GM18858 (cell line): ENCODE results near the gene KLHL24.
A peak's percentile ranks its signal among the peaks of the same experiment; 100 is the strongest.
"Not testable (repeated sequence)": the region's sequence is repeated elsewhere in the genome, so short reads cannot be mapped to it uniquely, and the experiment has no call there.

ENCODE experiments used
- ATAC-seq: cut with Tn5 transposase; IDR thresholded peaks from one replicate; pipeline ENCODE4 v1.9.1; 2021; ENCODE audit not compliant: unreplicated experiment

The KLHL24 gene

DNA sequence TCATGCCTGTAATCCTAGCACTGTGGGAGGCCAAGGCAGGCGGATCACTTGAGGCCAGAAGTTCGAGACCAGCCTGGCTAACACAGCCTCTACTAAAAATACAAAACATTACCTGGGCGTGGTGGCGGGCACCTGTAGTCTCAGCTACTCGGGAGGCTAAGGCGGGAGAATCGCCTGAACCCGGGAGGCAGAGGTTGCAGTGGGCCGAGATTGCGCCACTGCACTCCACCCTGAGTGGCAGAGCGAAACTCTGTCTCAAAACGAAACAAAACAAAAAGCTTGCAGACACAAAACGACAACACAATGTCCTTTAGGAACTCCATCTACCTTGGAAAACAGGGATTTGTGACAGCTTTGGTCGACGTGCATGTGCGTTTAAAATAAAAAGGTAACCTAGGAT is 716 bp upstream of the KLHL24 start:
- no peak for ATAC-seq

DNA sequence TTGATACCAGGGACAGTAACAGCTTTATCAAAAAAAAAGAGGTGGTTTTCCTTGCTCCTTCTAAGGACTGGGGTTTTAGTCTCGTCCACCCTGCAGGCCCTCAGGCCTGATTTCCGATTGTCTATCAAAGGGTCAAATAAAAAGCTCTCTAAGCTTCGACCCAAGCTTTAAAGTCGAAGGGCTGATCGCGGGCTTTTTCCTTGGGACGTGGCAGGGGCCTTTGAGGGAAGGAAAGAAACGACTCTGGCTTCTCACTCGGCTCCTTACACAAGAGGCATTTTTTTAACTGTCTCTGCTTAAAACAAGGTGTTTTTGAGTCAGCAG is 354 bp upstream of the KLHL24 start:
- ATAC-seq: no peak

DNA sequence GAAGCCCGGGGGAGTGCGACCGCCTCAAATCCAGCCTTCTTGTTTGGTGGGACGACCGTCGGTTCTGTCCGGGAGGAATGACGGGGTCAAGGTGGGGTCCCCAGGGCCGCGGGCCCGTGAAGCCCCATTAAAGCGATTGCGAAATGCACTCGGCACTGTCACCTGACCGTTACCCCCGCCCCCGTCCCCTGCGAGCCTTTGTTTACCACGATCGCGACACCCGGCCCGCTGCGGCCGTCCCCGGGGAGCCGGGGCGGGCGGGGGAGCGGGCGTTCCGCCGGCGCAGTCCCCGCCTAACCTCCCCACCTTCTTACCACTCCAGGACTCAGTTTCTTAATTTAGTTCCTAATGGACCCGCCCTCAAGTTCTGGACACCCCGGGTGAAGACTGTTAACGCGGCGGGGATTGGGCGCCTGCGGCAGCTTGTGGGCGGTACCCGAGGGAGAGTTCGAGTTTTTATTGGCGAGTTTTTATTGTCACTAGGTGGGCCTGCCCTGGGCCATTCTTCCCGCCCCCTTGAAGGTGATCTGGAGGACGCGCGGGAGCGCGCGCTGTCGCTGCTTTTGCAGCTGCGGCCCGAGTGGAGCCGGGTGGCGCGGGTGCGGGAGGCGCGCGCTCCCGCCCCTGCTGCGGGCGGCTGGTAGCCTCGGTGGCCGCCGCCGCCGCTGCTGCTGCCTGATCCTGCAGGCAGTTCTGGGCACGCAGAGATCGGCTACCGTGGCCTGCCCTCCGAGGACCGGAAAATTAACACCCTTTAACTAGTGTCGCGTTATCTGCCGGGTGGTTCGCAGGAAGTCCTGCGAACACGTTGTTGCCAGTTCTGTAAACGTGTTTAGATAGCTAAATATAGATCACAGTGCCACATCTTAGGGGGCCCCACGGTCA is 1.0 kb downstream of the KLHL24 start:
- peak; percentile 65 for ATAC-seq

DNA sequence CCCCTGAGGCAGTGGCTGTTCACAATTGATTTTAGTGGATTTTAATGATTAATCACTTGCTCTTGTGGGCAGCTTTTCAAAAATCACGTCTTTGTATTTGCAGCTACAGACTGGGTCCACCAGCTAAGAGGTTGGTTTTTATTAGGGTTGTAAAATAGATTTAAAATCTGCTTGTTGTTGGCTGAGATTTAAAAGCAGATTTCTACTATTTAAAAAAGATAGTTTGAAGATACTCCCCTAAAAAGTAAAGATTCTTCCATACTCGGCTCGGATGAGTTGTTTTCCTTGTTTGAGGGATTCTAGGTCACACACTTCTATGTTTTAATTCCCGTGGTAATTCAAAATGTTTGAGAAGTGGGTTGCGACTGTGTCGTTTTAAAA is 1.7 kb downstream of the KLHL24 start:
- no peak for ATAC-seq

DNA sequence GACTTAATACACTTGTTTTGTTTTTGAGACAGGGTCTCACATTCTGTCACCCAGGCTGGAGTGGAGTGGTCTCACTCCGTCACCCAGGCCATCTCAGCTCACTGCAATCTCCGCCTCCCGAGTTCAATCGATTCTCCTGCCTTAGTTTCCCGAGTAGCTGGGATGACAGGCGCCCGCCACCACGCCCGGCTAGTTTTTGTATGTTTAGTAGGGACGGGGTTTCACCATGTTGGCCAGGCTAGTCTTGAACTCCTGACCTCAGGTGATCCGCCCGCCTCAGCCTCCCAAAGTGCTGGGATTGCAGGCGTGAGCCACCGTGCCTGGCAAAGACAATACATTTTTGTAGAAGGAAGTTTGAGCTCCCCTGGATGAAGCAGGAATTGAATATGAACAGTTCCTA is 2.2 kb downstream of the KLHL24 start:
- not testable (repeated sequence) for ATAC-seq

DNA sequence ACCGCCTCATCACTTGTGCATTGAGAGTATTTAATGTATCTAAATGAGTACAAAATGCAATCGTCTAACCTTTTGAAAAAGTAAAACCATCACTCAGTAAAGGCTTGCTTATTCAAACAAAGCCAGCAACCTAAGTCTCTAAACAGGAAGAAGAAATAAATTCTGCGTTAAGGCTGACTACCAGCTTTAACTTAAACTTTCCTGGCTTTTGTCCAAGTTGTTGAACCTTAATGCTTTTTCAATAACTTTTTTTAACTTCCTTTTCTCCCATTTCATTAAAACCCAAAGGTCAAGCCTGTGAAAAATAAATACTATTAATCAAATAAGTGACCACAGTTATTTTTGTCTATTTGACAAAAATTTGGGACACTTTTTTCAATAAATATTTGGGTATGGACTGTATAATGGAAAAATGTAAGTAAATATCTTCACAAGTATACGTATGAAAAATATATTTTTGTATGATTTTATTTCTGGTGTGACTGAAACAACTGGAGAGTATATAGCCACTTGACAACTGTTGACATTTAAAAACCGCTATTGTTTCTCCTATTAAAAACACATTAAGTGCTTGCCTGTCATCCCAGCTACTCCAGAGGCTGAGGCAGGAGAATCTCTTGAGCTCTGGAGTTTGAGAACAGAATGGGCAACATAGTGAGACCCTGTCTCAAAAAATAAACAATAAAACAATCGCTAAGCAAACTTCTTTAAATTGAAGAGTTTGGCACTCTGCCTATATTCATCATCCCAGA is 2.9 kb downstream of the KLHL24 start:
- no peak for ATAC-seq

DNA sequence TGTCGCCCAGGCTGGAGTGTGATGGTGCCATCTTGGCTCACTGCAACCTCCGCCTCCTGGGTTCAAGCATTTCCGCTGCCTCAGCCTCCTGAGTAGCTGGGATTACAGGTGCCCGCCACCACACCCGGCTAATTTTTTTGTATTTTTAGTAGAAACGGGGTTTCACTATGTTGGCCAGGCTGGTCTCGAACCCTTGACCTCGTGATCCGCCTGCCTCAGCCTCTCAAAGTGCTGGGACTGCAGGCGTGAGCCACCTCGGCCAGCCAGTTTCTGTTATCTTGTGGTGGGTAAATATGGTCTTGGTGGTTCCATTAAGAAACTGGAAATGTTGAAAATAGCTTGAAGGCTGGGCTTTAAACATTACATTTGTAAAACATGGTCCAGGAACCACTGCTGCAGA is 5.2 kb downstream of the KLHL24 start:
- not testable (repeated sequence) for ATAC-seq

DNA sequence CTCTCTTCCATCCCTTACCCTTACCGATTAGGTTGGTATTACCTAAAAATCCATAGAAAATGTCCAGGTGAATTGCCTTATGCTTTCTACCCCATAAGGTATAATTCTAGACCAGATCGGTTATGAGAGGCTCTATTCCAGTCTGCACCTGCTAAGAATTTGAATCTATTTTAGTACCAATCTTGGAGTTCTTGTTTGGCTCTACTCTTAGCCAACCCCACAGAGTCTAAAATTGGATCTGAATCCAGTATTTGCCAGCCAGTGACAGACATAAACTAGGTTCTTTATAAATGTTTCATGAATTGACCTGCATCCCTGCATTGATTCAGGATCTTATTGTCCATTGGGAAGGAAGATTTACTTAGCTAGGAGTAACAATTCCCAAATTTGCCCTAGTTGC is 6.5 kb downstream of the KLHL24 start:
- ATAC-seq: no peak

DNA sequence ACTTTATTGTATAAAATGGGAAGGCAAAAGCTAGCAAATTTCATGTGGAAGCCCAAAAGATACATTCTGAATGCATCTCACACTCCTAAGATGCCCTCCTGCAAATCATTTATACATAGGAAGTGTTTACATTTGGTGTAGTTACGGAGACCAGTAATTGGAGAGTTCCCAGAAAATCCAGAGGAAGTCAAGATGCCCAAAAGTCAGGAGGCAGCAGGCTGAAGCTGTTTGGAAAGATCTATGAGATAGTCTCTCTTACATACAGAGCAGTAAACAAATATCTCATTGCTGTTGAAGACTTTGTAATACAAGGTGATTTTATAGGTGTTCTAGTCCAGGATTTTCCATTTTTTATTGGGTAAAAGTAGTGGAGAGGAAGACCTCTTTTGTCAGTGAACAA is 8.8 kb downstream of the KLHL24 start:
- no peak for ATAC-seq

DNA sequence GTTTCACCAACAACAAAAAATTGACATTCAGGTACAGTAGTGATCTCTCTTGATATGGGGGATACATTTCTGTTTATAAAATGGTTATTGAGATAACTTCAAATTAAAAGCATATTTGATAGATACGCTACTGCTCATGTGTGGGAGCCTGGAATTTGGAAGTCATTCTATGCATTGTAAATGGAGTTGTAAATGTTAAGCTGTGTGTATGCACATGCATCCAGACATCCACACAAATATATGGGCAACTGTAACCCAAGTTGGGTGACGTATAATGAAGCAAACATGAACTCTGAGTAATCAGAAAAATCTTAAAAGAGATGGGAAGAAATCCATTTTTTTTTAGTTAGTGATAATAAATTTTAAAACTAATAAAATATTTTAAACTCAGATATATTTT is 9.8 kb downstream of the KLHL24 start:
- no peak for ATAC-seq

DNA sequence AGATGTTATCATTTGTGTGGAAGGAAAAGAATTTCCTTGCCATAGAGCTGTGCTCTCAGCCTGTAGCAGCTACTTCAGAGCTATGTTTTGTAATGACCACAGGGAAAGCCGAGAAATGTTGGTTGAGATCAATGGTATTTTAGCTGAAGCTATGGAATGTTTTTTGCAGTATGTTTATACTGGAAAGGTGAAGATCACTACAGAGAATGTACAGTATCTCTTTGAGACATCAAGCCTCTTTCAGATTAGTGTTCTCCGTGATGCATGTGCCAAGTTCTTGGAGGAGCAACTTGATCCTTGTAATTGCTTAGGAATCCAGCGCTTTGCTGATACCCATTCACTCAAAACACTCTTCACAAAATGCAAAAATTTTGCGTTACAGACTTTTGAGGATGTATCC is 15.1 kb downstream of the KLHL24 start:
- ATAC-seq: no peak

DNA sequence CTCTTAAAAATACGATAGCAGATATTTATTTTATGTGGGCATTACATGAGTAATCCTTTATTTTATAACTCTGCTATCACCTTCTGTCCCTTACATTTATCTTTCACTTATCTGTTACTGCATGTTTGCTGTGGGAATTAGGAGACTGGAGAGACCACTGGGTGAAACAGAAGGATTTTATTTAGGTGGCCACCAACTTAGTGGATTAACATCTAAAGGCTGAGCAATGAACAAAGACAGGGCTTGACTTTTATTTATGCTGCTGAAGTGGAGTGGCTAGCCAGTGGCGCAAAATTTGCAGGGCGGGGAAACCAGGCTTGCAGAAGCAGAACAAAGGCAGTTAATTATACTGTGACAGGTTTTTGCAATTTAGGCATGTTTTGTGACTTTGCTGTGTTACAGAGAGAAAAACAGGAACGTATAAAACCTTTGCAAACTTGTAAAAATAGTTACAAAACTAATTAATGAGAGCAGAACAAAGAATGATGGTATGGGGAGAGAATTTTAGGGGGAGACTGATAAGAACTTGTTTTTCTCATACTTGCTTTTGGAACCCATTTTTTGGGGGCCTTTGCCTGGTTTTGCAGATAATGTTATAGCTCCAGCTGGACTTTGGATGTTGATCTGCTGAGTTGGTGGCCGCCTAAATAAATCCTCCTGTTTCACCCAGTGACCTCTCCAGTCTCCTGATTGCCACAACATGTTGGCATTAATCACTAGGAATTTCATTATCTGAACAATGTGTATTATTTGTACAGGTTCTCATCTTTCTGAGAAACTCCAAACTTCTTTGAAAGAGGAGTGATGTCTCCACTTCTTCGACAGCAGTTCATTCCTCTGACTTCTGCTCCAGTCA is 18.0 kb downstream of the KLHL24 start:
- no peak for ATAC-seq

DNA sequence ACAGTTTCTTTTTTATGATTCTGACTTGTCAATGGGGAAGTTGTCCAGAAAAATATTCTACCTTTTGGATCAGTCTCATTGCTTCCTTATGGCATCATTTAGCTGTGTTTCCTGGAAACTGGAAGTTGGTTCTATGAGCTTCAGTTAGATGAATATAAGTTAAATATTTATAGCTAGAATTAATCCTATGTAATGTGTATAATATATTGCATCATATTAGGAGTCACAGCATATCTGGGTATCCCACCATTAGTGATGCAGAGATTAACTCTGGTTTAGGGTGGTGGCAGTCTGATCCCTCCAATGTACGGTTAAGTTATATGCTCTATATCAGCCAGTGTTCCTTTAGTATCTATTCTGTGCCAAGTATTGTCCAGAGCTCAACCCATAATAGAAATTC is 19.3 kb downstream of the KLHL24 start:
- no peak for ATAC-seq

DNA sequence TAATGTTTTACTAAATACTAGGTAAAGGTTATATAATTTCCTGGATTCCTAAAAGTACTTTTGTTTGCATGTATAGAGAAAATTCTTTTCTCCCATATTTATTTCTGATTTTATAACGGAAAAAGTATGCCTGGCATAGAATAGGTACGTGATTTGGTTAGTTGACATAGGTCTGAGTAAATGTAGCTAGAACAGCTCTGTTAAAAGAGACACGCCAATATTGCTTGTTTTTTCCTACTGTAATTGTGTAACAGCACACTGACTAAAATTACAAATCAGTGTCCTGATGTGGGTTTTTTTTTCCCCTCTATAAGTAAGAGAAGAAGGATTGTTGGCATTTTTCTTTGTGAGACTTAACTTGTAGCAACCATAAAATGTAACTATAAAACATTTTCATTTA is 26.7 kb downstream of the KLHL24 start:
- ATAC-seq: no peak

DNA sequence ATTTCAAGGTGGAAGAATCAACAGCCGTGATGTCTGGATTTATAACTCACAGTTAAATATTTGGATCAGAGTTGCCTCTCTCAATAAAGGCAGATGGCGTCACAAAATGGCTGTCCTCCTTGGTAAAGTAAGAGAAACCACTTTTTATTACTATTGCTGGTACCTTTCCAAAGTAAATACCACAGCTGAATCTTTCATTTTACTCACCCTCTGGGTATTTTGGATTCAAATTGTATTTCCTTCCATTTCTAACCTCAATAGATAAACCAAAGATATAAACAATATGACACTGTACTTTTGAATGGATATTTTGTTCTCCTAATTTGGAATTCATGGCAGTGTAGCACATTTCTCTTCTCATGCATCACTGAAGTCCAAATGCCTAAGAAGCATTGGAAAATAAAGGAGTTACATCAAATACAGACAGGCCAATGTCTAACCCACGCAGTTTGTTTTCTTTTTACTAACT is 29.5 kb downstream of the KLHL24 start:
- no peak for ATAC-seq

DNA sequence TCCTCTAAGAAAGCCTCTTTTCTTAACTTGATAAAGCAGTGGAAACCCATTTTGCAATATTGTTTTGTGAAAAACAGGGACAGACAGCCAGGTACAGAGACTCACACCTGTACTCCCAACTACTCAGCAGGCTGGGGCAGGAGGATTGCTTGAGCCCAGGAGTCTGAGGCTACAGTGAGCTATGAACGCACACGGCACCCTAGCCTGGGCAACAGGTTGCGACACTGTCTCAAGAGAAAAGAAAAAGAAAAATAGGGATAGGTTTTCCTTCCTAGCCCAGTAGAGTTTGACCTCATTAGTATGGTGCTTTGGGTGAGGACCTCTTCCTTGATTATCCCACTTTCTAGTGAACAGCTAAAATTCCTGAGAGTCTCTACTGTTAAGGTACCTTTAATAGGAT is 44.6 kb downstream of the KLHL24 start:
- no peak for ATAC-seq

DNA sequence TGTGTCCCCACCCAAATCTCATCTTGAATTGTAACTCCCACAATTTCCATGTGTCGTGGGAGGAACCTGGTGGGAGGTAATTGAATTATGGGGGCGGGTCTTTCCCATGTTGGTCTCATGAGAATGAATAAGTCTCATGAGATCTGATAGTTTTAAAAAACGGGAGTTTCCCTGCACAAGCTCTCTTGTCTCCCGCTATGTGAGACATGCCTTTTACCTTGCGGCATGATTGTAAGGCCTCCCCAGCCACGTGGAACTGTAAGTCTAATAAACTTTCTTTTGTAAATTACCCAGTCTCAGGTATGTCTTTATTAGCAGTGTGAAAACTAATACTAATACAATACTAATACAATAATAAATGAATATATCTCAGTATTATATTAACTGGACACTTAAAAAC is 52.3 kb downstream of the KLHL24 start:
- ATAC-seq: no peak

DNA sequence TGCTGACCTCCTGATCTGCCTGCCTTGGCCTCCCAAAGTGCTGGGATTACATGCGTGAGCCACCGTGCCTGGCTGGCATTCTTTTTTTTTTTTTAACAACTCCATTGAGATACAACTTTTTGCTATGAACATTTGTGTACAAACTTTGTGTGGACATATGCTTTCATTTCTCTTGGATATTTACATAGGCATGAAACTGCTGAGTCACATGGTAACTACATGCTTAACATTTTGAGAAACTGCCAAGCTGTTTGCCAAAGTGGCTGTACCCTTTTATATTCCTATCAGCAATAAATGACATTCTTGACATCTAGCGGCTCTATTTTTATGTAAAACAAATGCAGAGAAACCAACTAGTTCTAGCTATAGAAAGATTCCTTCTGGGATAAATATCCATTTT is 53.5 kb downstream of the KLHL24 start:
- ATAC-seq: no peak

DNA sequence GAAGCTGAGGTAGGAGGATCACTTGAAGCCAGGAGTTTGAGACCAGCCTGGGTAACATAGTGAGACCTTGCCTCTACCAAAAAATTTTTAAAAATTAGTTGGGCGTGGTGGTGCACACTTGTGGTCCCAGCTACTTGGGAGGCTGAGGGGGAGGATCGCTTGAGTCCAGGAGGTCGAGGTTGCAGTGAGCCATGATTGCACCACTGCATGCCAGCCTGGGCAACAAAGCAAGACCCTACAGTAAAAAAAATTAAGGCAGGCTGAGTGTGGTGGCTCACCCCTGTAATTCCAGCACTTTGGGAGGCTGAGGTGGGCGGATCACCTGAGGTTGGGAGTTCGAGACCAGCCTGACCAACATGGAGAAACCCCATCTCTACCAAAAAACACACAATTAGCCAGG is 54.2 kb downstream of the KLHL24 start:
- ATAC-seq: not testable (repeated sequence)

DNA sequence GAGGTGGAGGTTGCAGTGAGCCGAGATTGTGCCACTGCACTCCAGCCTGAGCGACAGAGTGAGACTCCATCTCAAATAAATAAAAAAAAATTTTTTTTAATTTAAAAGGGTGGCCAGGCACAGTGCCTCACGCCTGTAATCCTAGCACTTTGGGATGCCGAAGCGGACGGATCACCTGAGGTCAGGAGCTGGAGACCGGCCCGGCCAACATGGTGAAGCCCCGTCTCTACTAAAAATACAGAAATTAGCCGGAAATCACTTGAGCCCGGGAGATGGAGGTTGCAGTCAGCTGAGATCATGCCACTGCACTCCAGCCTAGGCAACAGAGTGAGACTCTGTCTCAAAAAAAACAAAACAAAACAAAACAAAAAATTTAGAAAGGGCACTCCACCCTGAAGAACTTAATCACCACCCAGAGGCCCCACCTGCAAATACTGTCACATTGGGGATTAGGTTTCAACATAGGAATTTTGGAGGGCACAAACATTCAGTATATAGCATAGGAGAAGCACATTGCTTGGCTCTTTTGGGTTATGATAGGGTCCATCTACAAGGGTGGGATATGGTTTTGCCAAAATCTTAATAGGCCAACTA is 55.1 kb downstream of the KLHL24 start:
- no peak for ATAC-seq

DNA sequence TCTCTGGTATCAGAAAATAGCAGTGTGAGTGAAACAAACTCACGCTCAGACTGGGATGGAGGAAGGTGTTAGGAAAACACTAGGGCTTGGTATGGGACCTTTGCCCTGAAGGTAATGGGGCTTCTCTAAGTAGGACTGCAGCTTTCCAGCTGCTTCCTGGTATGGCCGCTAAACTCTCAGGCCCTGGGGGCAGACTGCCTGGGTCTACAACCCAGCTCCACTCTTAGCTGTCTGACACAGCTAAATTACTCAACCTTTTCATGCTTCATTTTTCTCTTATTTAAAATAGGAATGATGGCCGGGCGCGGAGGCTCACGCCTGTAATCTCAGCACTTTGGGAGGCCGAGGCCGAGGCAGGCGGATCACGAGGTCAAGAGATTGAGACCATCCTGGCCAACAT is 57.0 kb downstream of the KLHL24 start:
- ATAC-seq: no peak
